Stomach smooth muscle (tissue), 2 donors: Measurements from ENCODE around the gene MEIS1.
"Not testable (repeated sequence)": the region's sequence is repeated elsewhere in the genome, so short reads cannot be mapped to it uniquely, and the experiment has no call there.

Experiments used
- H3K27ac ChIP-seq: one replicate; pipeline ENCODE4 v1.7.0; 2013; ENCODE audit warnings: mild to moderate bottlenecking, low read length, inconsistent platforms
- H3K27me3 ChIP-seq, 2 donors: one replicate each; pipeline ENCODE4 v1.7.0; 2013; ENCODE audit warnings: low read length in 2 of 2; ENCODE audit not compliant: insufficient read depth in 2 of 2, control insufficient read depth in 1 of 2
- H3K36me3 ChIP-seq, 2 donors: one replicate each; pipeline ENCODE4 v1.7.0; 2013; ENCODE audit warnings: low read length in 2 of 2; ENCODE audit not compliant: control insufficient read depth in 2 of 2, insufficient read depth in 2 of 2
- H3K4me1 ChIP-seq: one replicate; pipeline ENCODE4 v1.7.0; 2013; ENCODE audit warnings: low read length; ENCODE audit not compliant: control insufficient read depth, insufficient read depth
- H3K4me3 ChIP-seq, 2 donors: one replicate each; pipeline ENCODE4 v1.7.0; 2013; ENCODE audit warnings: low read length in 2 of 2
- H3K9ac ChIP-seq, 2 donors: one replicate each; pipeline ENCODE4 v1.7.0; 2013; ENCODE audit warnings: low read length in 2 of 2, mild to moderate bottlenecking in 1 of 2
- H3K9me3 ChIP-seq, 2 donors: one replicate each; pipeline ENCODE4 v1.7.0; 2013; ENCODE audit warnings: low read length in 2 of 2; ENCODE audit not compliant: control insufficient read depth in 2 of 2
- donor health status: healthy.
- donor health status: Pancreatic carcinoma.

Gene MEIS1

DNA sequence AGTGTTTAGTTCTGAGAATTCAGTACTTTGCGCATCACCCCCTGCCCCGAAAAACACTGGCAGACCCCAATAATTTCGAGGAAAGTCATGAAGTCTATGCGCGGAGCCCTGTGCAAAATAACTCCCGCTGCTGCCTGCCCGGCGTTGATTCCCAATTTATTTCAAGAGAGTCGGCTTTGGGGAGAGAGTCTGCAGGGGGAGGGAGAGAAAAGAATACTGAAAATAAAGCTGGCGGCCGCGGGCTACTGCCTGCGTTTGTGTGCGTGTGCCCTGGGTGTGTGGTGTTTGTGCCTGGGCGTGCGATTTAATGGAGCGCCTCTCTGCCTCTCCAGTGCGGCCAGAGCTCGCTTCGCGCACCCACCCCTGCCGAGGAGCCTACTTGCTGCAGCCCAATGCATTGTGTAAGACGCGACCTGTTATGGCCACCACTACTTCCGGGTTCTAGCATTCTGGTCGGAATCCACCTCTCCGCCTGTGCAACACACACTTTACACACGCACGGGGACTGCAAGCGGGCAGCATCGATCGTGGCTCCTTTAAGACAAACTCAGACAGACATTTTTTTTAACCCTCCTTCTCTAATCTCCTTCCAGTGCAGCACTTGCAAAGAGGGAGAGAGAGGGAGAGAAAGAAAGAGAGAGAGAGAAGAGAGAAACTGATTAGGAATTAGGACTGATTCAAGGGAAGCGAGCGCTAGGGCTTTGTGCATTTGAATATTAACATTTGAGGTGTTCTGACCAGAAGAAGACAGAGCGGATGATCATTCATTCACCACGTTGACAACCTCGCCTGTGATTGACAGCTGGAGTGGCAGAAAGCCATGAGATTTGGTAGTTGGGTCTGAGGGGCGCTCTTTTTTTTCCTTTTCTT lies at the start of gene MEIS1:
TSS of gene MEIS1 (plus strand) at position 447 of the 870 bp plus-strand sequence. CDS start 732 bp downstream, outside the sequence.
- Histone ChIP-seq H3K4me3 (peak within 1 kb of the TSS; percentile 61 to 95), H3K27me3 (no peaks in the 10 kb centered on the region), H3K9me3 (no peaks in the 10 kb centered on the region), H3K4me1 (peaks cover 15% of the 10 kb centered on the region), H3K9ac (peak within 1 kb of the TSS; percentile 93 to 95), H3K36me3 (peaks cover 12 to 15% of the 10 kb centered on the region in 2 donors), H3K27ac (peak within 1 kb of the TSS; percentile 97)

DNA sequence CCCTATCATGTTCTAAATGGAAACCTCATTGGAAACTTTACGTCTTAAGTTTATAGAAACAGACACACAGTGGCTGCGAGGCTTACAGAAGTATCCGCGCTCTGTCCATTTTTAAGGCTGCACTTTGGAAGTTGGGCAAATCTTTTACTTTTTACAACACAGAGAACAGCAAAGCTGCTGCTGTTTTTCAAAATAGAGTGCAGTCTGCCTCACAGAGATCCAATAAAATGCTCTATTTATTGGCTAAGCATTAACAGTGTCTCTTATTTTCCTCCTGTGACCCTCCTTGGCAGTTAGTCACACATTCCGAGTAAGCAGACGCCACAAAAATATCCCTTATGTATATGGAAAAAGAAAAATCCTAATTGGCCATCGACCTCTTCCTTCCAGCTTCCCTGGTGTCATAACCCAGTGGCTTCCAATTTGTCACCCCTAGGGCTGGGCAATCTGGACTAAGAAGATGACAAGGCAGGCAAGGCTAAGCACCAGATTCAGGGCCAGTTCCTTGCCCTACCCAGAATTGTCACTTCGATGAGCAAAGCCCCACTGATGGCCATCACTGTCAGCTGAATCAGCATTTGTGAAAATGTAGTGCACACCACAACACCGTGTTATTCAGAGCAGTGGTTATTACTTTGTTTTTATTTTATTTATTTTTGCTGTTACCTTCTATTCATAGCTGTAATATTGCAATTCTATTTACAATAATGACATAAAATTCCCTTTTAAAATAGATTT lies 47.7 kb upstream of the MEIS1 start:
- Histone ChIP-seq H3K9me3 (no peaks in the 10 kb centered on the region), H3K27me3 (no peaks in the 10 kb centered on the region), H3K4me3 (peak overlapping the region in 1 of 2 donors; percentile 23), H3K9ac (no peak overlapping the region), H3K27ac (no peak overlapping the region), H3K4me1 (no peaks in the 10 kb centered on the region), H3K36me3 (no peaks in the 10 kb centered on the region)

DNA sequence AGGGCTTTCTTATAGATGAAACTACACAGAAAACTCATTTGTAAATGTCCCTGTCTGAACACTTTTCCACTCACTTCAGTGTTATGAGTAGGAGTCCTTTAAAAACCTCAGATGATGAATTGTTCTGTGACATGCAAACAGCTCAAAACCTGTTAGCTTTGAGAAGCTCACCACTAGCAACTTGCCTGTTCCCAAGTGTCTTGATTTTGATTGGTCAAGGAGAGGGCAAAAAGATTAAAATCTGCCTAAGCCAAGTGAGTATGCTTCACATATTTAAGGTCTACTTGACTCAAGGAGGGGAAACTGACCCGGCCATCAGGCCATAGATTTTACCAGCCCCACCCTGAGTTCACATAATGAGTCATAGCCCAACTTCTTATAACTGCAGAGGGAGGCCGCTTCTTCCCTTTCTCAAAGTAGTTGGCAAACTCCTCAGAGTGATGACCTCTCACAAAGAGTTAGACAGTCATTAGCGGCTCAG lies 45.2 kb upstream of the MEIS1 start:
- no peak overlapping the region for H3K4me3 ChIP-seq
- no peaks in the 10 kb centered on the region for H3K9me3 ChIP-seq
- no peaks in the 10 kb centered on the region for H3K4me1 ChIP-seq
- no peak overlapping the region for H3K27ac ChIP-seq
- no peak overlapping the region for H3K9ac ChIP-seq
- H3K27me3 ChIP-seq = no peaks in the 10 kb centered on the region
- H3K36me3 ChIP-seq = no peaks in the 10 kb centered on the region

DNA sequence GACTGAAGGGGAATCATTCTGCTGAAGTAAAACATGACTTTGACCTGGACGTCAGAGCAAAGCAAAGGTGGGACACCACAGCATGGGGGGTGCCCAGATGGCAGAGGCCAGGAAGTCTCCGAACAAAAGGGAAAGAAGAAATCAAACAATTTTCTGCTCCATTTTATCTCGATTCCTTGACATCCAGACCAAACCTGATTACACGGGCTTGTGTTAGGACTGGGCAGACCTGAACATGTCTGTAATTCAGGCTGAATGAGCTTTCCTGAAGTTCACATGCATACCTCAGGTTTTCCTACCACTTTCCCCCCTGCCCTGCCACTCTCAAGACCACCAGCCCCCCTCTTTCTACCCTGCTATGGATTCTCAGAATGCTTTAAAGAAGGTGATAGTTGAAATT lies 44.8 kb upstream of the MEIS1 start:
- Histone ChIP-seq H3K4me1 (no peaks in the 10 kb centered on the region), H3K27ac (no peak overlapping the region)

DNA sequence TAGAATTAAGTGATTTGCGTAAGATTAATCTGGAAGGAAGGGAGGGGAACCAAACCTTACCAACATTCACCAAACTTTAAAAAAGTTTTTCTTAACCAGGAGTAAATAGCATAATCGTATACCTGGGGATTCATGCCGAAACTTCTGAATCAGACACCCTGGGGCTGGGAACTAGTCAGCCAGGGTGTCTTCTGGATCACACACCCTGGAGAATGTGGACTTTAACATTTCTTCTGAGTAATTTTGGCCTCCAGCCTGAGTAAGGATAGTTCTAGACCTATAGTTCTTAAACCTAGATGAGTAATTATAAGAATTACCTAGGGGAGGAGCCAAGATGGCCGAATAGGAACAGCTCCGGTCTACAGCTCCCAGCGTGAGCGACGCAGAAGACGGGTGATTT lies 44.1 kb upstream of the MEIS1 start:
- Histone ChIP-seq H3K9ac (no peak overlapping the region), H3K9me3 (no peaks in the 10 kb centered on the region), H3K27me3 (no peaks in the 10 kb centered on the region), H3K4me1 (no peaks in the 10 kb centered on the region), H3K4me3 (no peak overlapping the region), H3K36me3 (no peaks in the 10 kb centered on the region), H3K27ac (no peak overlapping the region)

More for the DNA sequence above, 44.8 kb upstream of the MEIS1 start:
- H3K9me3 ChIP-seq = no peaks in the 10 kb centered on the region
- H3K4me3 ChIP-seq = no peak overlapping the region
- no peak overlapping the region for H3K9ac ChIP-seq
- H3K27me3 ChIP-seq = no peaks in the 10 kb centered on the region
- H3K36me3 ChIP-seq = no peaks in the 10 kb centered on the region

DNA sequence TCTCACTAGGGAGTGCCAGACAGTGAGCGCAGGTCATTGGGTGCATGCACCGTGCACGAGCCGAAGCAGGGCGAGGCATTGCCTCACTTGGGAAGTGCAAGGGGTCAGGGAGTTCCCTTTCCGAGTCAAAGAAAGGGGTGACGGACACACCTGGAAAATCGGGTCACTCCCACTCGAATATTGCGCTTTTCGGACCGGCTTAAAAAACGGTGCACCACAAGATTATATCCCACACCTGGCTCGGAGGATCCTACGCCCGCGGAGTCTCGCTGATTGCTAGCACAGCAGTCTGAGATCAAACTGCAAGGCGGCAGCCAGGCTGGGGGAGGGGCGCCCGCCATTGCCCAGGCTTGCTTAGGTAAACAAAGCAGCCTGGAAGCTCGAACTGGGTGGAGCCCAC lies 43.7 kb upstream of the MEIS1 start:
- not testable (repeated sequence) for H3K4me3 ChIP-seq, H3K4me1 ChIP-seq, H3K27ac ChIP-seq, H3K9me3 ChIP-seq, H3K27me3 ChIP-seq, H3K9ac ChIP-seq, H3K36me3 ChIP-seq

DNA sequence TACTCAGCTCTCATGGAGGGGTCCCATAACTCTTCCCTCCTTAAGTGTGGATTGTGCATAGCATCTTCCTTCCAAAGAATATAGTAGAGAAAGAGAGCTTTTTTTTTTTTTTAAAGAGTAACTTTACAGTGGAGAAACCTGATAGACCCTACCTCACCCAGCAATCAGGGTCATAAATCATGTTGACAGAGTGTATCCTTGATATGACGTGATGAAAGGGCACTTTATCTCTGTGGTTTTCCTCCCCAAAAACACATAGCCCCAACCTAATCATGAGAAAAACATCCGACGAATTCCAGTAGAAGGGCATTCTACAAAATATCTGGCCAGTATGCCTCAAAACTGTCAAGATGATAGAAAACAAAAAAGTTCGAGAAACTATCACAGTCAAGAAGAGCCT lies 29.5 kb upstream of the MEIS1 start:
- peaks cover 0 to 4% of the 10 kb centered on the region in 2 donors for H3K9me3 ChIP-seq
- no peaks in the 10 kb centered on the region for H3K4me1 ChIP-seq
- H3K36me3 ChIP-seq = no peaks in the 10 kb centered on the region
- H3K27me3 ChIP-seq = no peaks in the 10 kb centered on the region
- no peak overlapping the region for H3K27ac ChIP-seq
- no peak overlapping the region for H3K9ac ChIP-seq
- H3K4me3 ChIP-seq = no peak overlapping the region

DNA sequence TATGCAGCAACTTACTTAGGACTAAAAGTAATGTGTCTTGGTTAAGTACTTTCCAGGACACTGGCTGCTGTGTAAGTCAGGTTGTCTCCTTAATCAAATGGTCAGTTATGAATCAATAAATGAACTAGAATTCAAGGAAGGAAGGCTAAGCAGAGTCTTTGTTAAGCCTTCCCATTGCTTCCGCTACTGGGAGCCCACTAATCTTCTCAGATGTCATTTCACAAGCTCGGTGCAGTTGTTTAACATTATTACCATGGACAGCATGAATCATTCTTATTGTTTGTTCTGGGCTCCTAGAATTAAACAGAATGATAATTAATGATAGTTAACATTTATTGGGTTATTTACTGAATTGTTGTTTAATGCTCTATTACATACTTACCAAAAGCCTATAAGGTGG lies 26.0 kb upstream of the MEIS1 start:
- no peak overlapping the region for H3K4me3 ChIP-seq
- H3K9ac ChIP-seq = no peak overlapping the region
- H3K27me3 ChIP-seq = no peaks in the 10 kb centered on the region
- H3K4me1 ChIP-seq = no peaks in the 10 kb centered on the region
- H3K9me3 ChIP-seq = no peaks in the 10 kb centered on the region
- no peaks in the 10 kb centered on the region for H3K36me3 ChIP-seq
- no peak overlapping the region for H3K27ac ChIP-seq

DNA sequence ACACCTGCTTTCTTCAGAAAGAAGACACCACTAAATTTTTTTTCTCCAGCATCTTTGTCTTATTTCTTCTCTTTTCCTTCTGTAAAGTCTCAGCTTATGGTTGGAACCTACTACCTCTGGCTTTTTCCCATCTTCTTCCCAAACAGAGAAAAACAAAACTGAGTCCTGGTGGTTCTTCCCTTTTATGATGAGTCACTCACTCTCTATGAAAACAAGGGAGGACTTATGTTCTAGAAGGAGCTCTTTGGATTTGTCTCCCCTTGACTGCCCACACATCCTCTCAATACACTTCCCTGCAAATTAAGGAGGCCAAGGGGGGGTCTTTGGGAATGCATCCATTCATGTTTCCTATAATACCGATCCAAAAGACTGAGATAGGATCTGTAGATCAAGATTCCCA lies 22.1 kb upstream of the MEIS1 start:
- Histone ChIP-seq H3K9me3 (no peaks in the 10 kb centered on the region), H3K36me3 (no peaks in the 10 kb centered on the region), H3K4me1 (no peaks in the 10 kb centered on the region), H3K27ac (no peak overlapping the region), H3K9ac (no peak overlapping the region), H3K27me3 (no peaks in the 10 kb centered on the region), H3K4me3 (no peak overlapping the region)

DNA sequence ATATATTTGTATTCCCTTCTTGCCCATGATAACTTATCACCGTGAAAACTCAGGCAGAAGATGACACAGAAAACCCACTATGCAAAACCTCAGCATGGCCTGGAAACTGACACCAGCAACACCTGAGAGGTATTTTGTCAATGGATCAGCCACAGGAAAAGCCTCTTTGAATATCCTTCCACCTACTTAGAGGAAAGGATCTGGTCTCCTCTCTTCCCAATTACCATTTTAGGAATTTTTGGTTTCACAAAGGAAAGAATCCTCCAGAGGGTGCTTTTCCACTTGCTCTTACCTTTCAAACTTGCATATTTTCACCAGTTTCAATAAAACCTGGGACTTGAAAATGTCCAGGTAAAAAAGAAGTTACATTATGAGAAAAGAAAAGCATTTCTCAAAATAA lies 20.0 kb upstream of the MEIS1 start:
- Histone ChIP-seq H3K9me3 (no peaks in the 10 kb centered on the region), H3K36me3 (no peaks in the 10 kb centered on the region), H3K27me3 (no peaks in the 10 kb centered on the region), H3K9ac (no peak overlapping the region), H3K27ac (no peak overlapping the region), H3K4me1 (no peaks in the 10 kb centered on the region), H3K4me3 (no peak overlapping the region)

DNA sequence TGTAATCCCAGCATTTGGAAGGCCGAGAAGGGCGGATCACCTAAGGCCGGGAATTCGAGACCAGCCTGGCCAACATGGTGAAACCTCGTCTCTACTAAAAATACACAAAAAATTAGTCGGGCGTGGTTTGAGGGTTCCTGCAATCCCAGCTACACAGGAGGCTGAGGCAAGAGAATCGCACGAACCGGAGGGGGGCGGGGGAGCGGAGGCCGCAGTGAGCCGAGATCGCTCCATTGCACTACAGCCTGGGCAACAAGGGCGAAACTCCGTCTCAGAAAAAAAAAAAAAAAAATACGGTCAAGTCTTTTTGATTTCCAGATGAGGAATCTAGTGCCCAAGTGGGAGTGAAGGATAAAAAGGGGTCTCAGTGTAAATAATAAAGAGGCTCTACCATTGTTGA lies 16.5 kb upstream of the MEIS1 start:
- no peaks in the 10 kb centered on the region for H3K4me1 ChIP-seq
- no peaks in the 10 kb centered on the region for H3K36me3 ChIP-seq
- no peak overlapping the region for H3K4me3 ChIP-seq
- no peaks in the 10 kb centered on the region for H3K9me3 ChIP-seq
- no peak overlapping the region for H3K9ac ChIP-seq
- no peak overlapping the region for H3K27ac ChIP-seq
- H3K27me3 ChIP-seq = no peaks in the 10 kb centered on the region
